Activated naive CD8-positive, alpha-beta T cell treated with anti-CD3 and anti-CD28 coated beads, Interleukin-2, amount 10 ng/mL, durations not matched to agents 7 days and 5 days (primary cell): Measurements from ENCODE around the gene CSF1. TPM values are rescaled to one million over a fixed set of nuclear protein-coding genes. Genes with fewer than 3 reads are reported as not detected.

ENCODE experiments used
- ATAC-seq: fragments of 150-1000 bp; cut with Tn5 transposase; one replicate; pipeline ENCODE4 v1.10.0; 2021; ENCODE audit warnings: low read depth, moderate library complexity
- POLR2A ChIA-PET: fragments of 350-600 bp; sonication (Branson Sonifier 250); formaldehyde crosslinking; loops from one replicate; lab custom pipeline; 2021; ENCODE audit warnings: antibody characterized with exemption; lab: Charles Lee
- DNase-seq: peaks from one replicate; pipeline ENCODE4 v3.0.0; 2021
- H3K27ac Mint-ChIP-seq: one replicate; pipeline ENCODE4 v1.8.0; 2022; ENCODE audit warnings: mild to moderate bottlenecking, mixed read lengths
- H3K27me3 Mint-ChIP-seq: one replicate; pipeline ENCODE4 v1.8.0; 2022; ENCODE audit warnings: mild to moderate bottlenecking, moderate library complexity, mixed read lengths
- H3K36me3 Mint-ChIP-seq: one replicate; pipeline ENCODE4 v1.8.0; 2021; ENCODE audit warnings: mild to moderate bottlenecking, mixed read lengths
- H3K4me1 Mint-ChIP-seq: one replicate; pipeline ENCODE4 v1.8.0; 2021; ENCODE audit warnings: mixed read lengths
- H3K4me3 Mint-ChIP-seq: one replicate; pipeline ENCODE4 v1.8.0; 2022; ENCODE audit warnings: mild to moderate bottlenecking, moderate library complexity, mixed read lengths
- H3K9me3 Mint-ChIP-seq: one replicate; pipeline ENCODE4 v1.8.0; 2021; ENCODE audit warnings: mixed read lengths
- total RNA-seq, 2 experiments: library from RNA; stranded (reverse); gene quantifications; one replicate each; pipeline ENCODE4 v1.2.3, GENCODE V29; 2021

Gene CSF1
- total RNA-seq, 2 experiments from 2014 or later, result 42.7 to 45.1 TPM

DNA sequence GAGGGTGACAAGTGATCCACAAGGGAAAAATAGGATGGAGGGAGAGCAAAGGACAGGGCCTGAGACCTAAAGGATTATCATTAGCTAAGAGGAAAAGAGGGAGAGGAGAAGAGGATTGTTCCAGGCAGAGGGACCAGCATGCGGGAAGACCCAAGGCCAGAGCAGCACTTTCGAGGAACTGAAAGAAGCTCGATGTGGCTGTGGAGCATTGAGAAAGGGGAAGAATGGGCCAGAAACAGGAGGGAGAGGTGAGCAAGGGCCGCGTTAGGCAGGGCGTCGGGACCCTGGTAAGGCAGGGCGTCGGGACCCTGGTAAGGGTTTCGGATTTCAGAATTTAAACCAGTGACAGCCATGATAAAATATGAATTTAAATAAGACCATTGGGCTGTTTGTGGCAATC lies 22.8 kb upstream of the CSF1 start:
- POLR2A ChIA-PET, result no interaction called here
- Mint-ChIP-seq H3K27ac (no peak overlapping the region), H3K4me3 (no peak overlapping the region), H3K36me3 (no peaks in the 10 kb centered on the region), H3K27me3 (no peaks in the 10 kb centered on the region), H3K4me1 (peaks cover 15% of the 10 kb centered on the region), H3K9me3 (no peaks in the 10 kb centered on the region)
- no peak for ATAC-seq
- no peak for DNase-seq

- peaks cover 10% of the 10 kb centered on the region for H3K4me1 Mint-ChIP-seq
- no peak for DNase-seq
- no peak overlapping the region for H3K27ac Mint-ChIP-seq
- POLR2A ChIA-PET, result interaction anchor here (0.8 to 1.3 kb wide), 2 partner anchors 17 to 80 kb away, joined by 3 read pairs; no protein-coding TSS in a partner anchor
- H3K36me3 Mint-ChIP-seq, result no peaks in the 10 kb centered on the region
- ATAC-seq, result no peak
- no peak overlapping the region for H3K4me3 Mint-ChIP-seq
- no peaks in the 10 kb centered on the region for H3K9me3 Mint-ChIP-seq
- H3K27me3 Mint-ChIP-seq, result no peaks in the 10 kb centered on the region
Measured at GRCh38 chr1:109889094-109889493, 21.6 kb upstream of the CSF1 start.

- no peaks in the 10 kb centered on the region for H3K27me3 Mint-ChIP-seq
- ATAC-seq, result no peak
- H3K36me3 Mint-ChIP-seq, result no peaks in the 10 kb centered on the region
- peaks cover 9% of the 10 kb centered on the region for H3K4me1 Mint-ChIP-seq
- DNase-seq, result no peak
- H3K27ac Mint-ChIP-seq, result no peak overlapping the region
- no peak overlapping the region for H3K4me3 Mint-ChIP-seq
- POLR2A ChIA-PET, result interaction anchor here (1.3 kb wide), 1 partner anchor 16 kb away, joined by 3 read pairs; no protein-coding TSS in a partner anchor
- H3K9me3 Mint-ChIP-seq, result no peaks in the 10 kb centered on the region
Measured at GRCh38 chr1:109890115-109890953, 20.3 kb upstream of the CSF1 start.

- no peak for DNase-seq
- Mint-ChIP-seq H3K9me3 (no peaks in the 10 kb centered on the region), H3K4me3 (no peak overlapping the region), H3K27ac (peak overlapping the region; percentile 5), H3K4me1 (peaks cover 10% of the 10 kb centered on the region), H3K36me3 (no peaks in the 10 kb centered on the region), H3K27me3 (no peaks in the 10 kb centered on the region)
- POLR2A ChIA-PET, result interaction anchor here (1.5 kb wide), 1 partner anchor 14 kb away, joined by 4 read pairs; no protein-coding TSS in a partner anchor
- no peak for ATAC-seq
Measured at GRCh38 chr1:109891930-109892329, 18.7 kb upstream of the CSF1 start.

DNA sequence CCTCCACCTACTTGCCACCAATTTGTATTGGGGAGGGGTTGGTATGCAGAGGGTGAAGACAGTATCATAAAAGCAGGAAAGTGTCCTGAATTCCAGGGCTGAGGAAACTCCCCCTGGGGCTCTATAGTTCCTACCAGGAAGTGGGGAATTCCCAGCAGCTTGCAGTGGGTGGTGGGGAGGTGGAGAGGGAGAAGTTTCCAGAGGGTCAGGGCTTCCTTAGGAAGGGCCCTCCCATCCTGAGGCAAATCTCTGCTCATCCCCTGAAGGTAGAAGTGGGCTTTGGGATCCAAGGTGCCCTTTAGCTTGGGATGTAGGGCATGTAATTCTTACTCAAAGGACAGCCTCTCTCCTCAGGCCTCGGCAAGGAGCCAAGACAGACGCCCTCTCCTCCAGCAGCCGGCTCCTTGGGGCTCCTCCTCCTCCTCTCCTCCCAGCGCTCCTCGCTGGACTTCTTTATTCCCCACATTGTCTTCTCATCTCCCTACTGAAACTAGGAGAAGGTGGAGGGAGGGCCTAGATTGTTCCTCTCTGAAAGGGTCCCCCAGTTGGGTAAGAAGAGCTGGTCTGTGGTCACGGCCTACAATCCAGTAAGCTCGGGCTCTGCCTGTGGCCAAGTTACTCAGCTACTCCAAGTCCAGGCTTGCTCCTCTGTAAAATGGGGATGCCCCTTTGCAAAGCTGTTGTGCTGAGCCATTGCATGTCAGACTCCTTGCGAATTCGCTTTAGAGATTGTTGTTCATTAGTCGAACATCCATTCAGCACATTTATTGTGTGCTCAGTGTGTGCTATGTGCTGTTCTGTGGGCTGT lies 17.9 kb upstream of the CSF1 start:
- Mint-ChIP-seq H3K9me3 (no peaks in the 10 kb centered on the region), H3K27ac (no peak overlapping the region), H3K4me1 (peaks cover 11% of the 10 kb centered on the region), H3K27me3 (no peaks in the 10 kb centered on the region), H3K4me3 (no peak overlapping the region), H3K36me3 (no peaks in the 10 kb centered on the region)
- ATAC-seq (no peak), DNase-seq (no peak)
- POLR2A ChIA-PET, result interaction anchor here (1.5 to 1.6 kb wide), 2 partner anchors 11 to 14 kb away, joined by 3 to 4 read pairs; no protein-coding TSS in a partner anchor

DNA sequence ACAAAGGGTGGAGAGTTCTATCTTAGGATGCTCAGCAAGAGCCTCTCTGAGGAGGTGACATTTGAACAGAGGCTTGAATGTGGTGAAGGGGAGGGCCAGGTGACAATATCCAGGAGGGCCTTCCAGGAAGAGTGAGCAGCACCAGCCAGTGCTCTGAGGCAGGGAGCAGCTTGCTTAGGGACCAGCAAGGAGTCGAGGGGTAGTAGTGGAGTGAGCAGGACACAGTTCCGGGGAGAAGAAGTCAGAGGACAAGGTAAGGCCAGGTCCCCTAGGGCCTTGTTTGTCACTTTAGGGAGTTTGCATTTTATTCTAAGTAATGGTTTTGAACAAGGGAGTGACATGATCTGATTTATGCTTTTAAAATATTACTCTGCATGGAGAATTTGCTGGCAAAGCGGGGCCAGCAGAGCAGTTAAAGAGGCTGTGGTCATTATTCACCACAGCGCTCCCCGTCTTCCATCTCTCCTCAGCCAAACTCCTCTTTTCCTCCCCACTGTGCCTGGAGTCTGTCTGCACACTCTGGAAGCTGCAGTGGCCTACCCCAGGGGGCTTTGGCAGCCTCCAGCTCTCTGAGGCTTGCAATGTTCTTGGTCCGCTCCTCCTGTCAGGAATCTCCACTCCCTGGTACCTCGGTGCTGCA lies 17.0 kb upstream of the CSF1 start:
- no peak overlapping the region for H3K27ac Mint-ChIP-seq
- no peak overlapping the region for H3K4me3 Mint-ChIP-seq
- POLR2A ChIA-PET, result interaction anchor here (1.6 kb wide), 1 partner anchor 10 kb away, joined by 3 read pairs; no protein-coding TSS in a partner anchor
- H3K9me3 Mint-ChIP-seq, result no peaks in the 10 kb centered on the region
- no peak for DNase-seq
- H3K4me1 Mint-ChIP-seq, result peaks cover 11% of the 10 kb centered on the region
- ATAC-seq, result no peak
- H3K36me3 Mint-ChIP-seq, result no peaks in the 10 kb centered on the region
- H3K27me3 Mint-ChIP-seq, result no peaks in the 10 kb centered on the region

GRCh38 chr1:109894823-109895719 lies 15.6 kb upstream of the CSF1 start:
- no peaks in the 10 kb centered on the region for H3K36me3 Mint-ChIP-seq
- no peak overlapping the region for H3K27ac Mint-ChIP-seq
- POLR2A ChIA-PET, result interaction anchor here (1.2 to 2.1 kb wide), 4 partner anchors 10 to 105 kb away, joined by 4 to 10 read pairs (median 4); no protein-coding TSS in a partner anchor
- H3K9me3 Mint-ChIP-seq, result no peaks in the 10 kb centered on the region
- no peaks in the 10 kb centered on the region for H3K27me3 Mint-ChIP-seq
- DNase-seq (no peak), ATAC-seq (peak; percentile 24)
- no peak overlapping the region for H3K4me3 Mint-ChIP-seq
- peaks cover 12% of the 10 kb centered on the region for H3K4me1 Mint-ChIP-seq

GRCh38 chr1:109895720-109896504 lies 14.7 kb upstream of the CSF1 start:
- POLR2A ChIA-PET, result interaction anchor here (0.7 to 2.1 kb wide), 6 partner anchors 10 to 105 kb away, joined by 3 to 10 read pairs (median 4); no protein-coding TSS in a partner anchor
- H3K27ac Mint-ChIP-seq, result no peak overlapping the region
- no peaks in the 10 kb centered on the region for H3K9me3 Mint-ChIP-seq
- no peaks in the 10 kb centered on the region for H3K27me3 Mint-ChIP-seq
- no peak overlapping the region for H3K4me3 Mint-ChIP-seq
- DNase-seq (no peak), ATAC-seq (peak; percentile 49)
- peaks cover 15% of the 10 kb centered on the region for H3K4me1 Mint-ChIP-seq
- no peaks in the 10 kb centered on the region for H3K36me3 Mint-ChIP-seq

DNA sequence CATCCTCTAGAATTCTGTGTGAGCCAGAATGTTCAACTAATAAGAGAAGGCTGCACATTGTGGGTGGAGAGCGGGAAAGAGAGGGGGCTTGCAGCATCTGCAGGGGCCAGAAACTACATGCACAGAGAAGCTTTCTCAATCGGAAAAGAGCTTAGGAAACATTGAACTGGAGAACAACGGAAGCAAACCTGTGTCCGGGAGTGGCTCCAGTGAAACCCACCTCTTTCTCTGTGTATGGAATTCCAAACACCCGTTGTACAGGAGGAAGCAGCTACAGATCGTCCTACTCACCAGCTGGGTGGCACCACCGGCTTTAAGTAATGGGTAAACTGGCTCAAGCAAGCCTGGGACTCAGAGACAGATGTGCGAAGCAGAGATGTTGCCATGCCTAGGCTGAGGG lies 14.0 kb upstream of the CSF1 start:
- ATAC-seq, result no peak
- POLR2A ChIA-PET, result interaction anchor here (0.7 to 2.1 kb wide), 3 partner anchors 10 to 106 kb away, joined by 3 to 5 read pairs (median 3); no protein-coding TSS in a partner anchor
- H3K4me1 Mint-ChIP-seq, result peaks cover 12% of the 10 kb centered on the region
- DNase-seq, result no peak
- no peak overlapping the region for H3K4me3 Mint-ChIP-seq
- H3K27me3 Mint-ChIP-seq, result no peaks in the 10 kb centered on the region
- H3K36me3 Mint-ChIP-seq, result no peaks in the 10 kb centered on the region
- no peaks in the 10 kb centered on the region for H3K9me3 Mint-ChIP-seq
- H3K27ac Mint-ChIP-seq, result no peak overlapping the region

DNA sequence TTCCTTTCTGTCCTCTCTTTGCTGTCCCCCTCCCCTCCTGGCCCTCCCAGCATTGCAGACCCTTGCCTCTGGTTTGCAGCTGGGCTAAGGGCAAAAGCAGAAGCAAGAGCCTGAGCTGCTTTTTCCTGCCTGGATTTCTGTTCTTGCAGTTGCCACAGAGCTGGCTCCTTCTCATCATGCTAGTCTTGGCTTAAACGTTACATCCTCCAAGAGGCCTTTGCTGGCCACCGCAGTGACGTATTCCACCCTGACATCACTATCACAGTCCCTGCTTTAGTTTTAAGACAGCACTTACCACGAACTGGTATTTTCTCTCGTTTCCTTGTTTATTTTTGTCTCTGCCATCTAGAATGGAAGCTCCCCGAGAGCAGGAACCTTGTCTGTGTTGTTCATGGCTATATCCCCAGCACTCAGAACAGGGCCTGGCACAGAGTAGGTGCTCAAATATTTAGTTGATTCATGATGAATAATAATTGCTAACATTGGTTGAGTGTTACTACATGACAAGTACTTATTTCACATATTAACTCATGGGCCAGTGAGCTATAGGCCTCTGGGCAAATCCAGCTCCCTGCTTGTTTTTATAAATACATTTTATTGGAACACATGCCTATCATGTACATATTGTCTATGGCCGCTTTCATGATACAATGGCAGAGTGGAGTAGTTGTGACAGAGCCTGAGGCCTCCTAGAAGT lies 13.2 kb upstream of the CSF1 start:
- Mint-ChIP-seq H3K36me3 (peaks cover 1% of the 10 kb centered on the region), H3K9me3 (no peaks in the 10 kb centered on the region), H3K4me1 (peaks cover 14% of the 10 kb centered on the region), H3K27me3 (no peaks in the 10 kb centered on the region), H3K4me3 (no peak overlapping the region), H3K27ac (peak overlapping the region; percentile 31)
- ATAC-seq, result no peak
- POLR2A ChIA-PET, result interaction anchor here (0.9 to 1.3 kb wide), 3 partner anchors 9 to 14 kb away, joined by 3 to 4 read pairs (median 3); partner anchors contain the start of gene CSF1
- no peak for DNase-seq

DNA sequence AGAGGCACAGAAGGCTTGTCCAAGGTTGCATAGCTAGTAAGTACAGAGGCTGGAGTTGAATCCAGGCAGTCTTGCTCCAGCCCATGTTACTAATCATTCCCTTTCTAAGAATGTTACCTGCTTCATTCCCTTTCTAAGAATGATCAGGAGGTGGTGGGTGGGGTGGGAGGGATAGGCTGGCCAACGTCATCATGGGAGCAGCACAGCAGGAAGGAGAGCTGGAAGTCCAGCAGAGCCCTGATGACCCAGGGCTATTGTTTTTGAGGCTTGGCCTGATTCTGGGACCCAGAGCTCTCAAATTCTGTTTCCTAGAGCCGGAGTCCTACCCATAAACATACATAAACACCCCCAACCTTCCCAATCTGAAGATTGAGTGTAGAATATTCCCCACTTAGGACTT lies 11.8 kb upstream of the CSF1 start:
- Mint-ChIP-seq H3K36me3 (peaks cover 4% of the 10 kb centered on the region), H3K27ac (no peak overlapping the region), H3K27me3 (no peaks in the 10 kb centered on the region), H3K4me1 (peaks cover 16% of the 10 kb centered on the region), H3K9me3 (no peaks in the 10 kb centered on the region), H3K4me3 (no peak overlapping the region)
- POLR2A ChIA-PET, result interaction anchor here (0.5 kb wide), 1 partner anchor 94 kb away, joined by 3 read pairs; no protein-coding TSS in a partner anchor
- no peak for DNase-seq
- ATAC-seq, result no peak
